Kasumi-1 (cell line): Measurements from ENCODE around the gene RGS7BP.

ENCODE experiments used
- DNase-seq, 2 experiments: peaks; one replicate each; lab custom pipeline; 2025; lab: John Stamatoyannopoulos, UW

The RGS7BP gene

DNA sequence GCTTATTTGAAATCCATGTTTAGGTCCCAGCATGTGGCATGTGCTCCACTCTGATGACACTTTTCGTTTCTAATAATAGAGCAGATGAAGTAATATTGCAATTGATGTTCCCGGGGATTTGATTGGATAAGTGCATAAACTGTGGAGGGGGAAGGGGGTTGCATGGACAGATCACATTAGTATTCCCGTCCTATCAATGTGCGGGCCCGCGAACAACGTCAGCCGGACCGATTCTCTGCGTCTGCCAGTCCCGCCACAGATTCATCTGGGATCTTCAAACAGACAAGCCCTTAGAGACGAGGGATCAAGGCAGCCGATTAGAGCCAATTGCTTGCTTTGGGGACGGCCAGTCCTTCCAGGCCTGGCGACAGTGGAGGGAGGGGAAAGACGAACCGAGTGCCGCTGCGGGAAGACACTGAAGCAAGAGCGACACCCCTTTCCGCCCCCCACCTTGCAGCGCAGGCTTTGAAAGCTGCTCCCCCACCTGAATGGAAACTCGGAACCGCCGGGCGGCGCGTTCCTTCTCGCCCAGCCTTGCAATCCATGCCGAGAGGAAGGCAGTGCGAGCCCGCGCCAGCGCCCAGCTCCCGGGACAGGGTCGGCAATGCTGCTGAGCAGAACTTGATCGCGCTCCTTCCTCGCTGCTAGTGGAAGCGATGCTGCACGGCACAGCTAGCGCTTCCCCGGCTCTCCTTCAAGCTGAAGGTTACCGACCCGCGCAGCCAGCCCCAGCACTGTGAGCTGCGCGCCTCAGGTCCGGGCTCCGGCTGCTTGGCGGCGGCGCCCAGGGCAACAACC, at the start of gene RGS7BP:
Gene RGS7BP (plus strand): TSS at position 247 of the 798 bp plus-strand sequence. CDS start 610 bp downstream, outside the sequence.
- DNase-seq = peak; percentile 14 to 29

DNA sequence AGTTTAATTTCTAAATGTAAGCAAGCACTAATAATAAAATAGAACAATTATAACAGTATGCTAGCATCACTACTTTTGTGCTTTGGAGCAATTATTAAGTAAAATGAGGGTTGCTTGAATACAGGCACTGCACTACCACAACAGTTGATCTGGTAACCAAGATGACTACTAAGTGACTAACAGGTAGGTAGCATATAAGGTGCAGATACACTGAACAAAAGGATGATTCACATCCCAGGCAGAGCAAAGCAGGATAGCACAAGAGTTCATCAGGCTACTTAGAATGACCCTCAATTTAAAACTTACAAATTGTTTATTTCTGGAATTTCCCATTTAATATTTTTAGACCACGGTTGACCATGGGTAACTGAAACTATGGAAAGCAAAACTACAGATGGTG, 48.0 kb upstream of the RGS7BP start:
- DNase-seq = no peak

GRCh38 chr5:64458948-64459347, 46.9 kb upstream of the RGS7BP start:
- no peak for DNase-seq

GRCh38 chr5:64462391-64462790, 43.4 kb upstream of the RGS7BP start:
- no peak for DNase-seq

GRCh38 chr5:64486163-64486562, 19.7 kb upstream of the RGS7BP start:
- DNase-seq = no peak

DNA sequence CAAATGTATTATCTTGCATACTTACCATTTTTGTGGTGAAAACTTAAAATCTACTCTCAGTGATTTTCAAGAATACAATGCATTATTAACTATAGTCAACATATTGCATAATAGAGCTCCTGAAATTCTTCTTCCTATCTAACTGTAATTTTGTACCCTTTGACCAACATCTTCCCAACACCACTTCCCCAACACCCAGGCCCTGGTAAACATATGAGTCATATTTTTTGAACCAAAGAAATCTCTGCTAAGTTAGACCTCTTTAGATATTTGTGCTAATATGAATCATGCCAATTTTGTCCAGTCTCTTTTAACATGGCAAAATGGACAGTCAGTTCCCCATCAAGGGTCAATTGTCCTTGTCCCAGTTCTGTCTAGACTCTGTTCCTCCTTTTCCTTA, 18.5 kb upstream of the RGS7BP start:
- no peak for DNase-seq

DNA sequence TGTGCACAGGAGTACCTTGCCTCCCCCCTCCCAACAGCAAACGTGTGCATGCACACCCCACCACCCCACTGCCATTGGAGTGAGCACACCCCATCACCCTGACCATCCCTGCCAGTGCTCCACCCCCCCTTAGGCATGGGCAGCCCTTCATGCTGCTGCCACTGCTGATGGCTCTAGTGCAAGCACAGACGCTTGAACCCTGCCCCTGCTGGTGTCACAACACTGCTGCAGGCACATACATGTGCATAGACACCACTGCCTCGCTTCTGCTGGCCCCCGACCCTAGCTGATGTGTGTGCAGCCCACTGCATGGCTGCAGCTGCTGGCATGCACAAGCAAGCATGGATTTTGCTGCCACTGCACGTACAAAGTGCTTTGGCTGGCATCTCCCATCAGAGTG, 16.0 kb upstream of the RGS7BP start:
- no peak for DNase-seq

GRCh38 chr5:64497386-64497785, 8.4 kb upstream of the RGS7BP start:
- DNase-seq = no peak

DNA sequence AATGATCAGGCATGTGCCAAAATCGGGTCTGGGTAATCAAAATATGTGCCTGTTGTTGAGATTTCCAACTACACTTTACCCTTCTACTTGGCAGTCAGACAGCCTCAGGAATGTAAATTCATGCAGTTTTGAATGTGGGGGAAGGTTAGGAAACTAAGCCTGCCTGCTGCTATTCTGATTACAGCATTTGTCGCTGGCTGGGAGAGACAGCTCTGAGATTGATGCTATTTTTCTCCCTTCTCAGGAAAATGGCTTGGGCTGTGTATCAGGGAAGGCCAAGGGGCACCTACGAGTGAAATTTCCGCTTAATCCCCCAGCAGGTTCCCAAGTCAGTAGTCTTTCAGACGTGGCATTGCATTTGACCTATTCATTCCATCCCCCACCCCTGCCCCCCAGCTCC, 3.6 kb upstream of the RGS7BP start:
- DNase-seq = no peak

DNA sequence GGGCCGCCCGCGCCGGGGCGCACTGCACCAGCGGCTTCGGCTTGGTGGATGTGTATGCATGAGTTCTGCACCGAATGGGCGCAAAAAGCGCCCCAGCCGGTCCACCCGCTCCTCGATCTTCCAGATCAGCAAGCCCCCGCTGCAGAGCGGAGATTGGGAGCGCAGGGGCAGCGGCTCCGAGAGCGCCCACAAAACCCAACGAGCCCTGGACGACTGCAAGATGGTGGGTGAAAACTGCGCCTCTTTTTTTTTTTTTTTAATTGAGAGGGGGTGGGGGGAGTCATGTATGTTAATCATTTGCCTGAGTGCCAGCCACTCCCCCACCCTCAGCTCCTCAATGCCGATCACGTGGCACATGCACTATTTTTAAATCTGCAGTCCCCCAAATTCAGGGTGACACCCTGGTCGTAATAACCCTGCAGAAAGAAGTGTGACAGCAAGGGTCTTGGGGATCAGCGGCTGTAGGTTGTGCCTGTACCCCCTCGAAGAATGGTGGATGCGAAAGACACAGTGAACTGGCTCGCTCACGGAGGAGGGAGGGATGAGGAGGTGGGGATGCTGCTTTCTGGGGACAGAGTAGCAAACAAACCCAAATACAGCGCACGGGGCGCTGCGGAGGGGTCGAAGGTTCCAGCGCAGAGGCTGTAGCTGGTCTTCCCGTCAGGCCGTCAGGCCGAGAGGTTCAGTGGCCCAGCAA, 900 bp downstream of the RGS7BP start:
- no peak for DNase-seq

DNA sequence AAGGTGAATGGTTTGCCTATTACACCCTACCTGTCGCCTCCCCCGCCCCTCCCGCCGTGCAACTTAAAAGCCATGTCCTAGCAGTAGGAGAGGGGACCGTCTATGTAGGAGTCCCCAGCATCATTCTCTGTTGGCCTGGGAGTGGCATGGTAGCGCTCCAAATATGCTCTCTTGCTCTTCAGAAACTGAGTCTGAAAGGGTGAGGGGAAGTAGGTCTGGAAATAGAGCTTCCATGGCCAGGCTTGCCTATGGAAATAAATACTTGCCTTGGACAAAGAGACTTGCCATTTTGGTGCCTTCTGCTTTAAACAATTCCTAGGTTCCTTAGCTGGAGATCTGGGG, 1.4 kb downstream of the RGS7BP start:
- no peak for DNase-seq

- no peak for DNase-seq
Observed at GRCh38 chr5:64509828-64510227, 4.0 kb downstream of the RGS7BP start.

DNA sequence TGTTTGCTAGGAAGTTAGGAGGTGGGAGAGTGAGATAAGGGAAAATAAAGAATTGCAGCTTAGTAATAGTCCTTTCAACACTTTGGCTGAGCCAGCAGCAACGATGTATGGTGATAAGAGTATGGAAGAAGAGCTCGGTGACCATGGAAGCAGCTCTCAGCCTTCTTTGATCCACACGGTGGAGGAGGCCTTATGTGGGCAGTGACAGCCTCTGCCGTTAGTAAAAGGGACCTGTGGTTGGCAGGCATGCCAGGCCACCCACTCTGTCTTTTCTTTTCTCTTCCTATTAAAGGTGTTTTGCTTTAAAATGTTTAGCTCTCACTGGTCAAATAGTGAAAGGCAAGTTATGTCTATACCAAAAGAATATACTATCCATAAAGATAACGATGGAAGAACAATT, 7.7 kb downstream of the RGS7BP start:
- no peak for DNase-seq

GRCh38 chr5:64514612-64515011, 8.8 kb downstream of the RGS7BP start:
- no peak for DNase-seq

DNA sequence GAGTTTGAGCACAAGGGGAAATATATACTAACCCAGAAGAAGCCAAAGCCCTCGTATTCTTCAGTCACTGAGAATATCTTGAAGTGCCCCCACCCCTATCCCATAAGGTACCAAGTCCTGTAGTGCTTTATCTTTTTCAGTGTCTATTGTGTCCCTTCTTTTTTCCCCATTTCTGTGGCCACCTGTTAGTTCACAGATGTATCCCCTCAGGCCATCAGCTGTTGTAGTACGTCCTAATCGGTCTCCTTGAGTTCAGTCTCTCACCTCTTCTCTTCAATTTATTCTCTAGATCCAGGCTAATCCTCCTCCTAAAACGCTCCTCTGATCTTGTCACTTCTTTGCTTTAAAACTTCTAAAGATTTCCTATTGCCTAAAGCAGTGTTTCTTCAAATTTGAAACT, 10.4 kb downstream of the RGS7BP start:
- DNase-seq = no peak

GRCh38 chr5:64518793-64519192, 13.0 kb downstream of the RGS7BP start:
- peak in 1 of 2 experiments; percentile 9 for DNase-seq

- DNase-seq = no peak
Observed at GRCh38 chr5:64519263-64519662, 13.4 kb downstream of the RGS7BP start.

DNA sequence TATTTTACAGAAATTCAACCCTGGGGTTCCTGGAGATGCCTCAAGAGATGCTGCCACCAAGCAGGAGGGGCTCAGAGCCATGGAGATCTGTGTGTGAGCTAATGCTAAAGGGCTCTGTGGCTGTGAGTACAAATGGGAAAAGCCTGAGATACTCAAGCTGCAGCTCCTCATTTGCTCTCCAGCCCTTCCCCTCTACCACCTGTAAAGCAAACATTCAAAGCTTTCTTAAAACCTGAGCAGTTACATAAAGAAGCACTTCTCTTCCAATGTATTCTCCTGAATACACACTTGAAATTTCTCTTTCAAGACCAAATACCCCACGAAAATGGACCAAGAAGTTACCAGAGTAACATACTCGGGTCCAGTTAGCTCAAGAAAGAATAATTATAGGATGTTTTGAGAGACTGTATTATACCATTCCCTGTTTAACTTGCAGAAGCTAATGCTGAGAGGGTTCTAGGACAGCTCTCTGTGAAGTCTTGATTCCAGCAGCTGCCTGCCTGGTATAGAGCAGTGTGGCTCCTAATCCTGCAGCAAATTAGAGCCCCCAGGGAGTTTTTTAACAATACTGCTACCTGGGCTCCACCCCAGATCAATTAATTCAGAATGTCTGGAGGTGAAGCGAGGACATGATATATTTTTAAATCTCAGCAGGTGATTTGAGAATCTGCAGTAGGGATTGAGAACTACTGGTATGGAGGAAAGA, 21.1 kb downstream of the RGS7BP start:
- no peak for DNase-seq

DNA sequence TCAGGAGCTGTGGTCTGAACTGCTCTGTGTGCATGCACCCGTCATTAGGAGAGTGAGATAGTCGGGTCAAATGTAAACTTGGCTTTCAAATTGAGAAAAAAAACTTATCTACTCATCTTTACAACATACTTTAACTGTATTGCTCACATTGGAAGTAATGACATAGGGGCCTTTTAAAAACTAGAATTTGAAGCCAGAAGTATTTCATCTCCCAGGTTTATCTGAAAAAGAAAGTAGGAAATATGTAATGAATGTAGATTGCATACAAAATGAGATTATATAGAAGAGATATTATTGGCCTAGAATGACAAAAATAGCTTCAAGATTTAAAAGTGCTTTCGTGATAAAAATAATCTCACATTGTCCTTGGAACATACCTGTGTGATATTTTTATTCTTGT, 24.3 kb downstream of the RGS7BP start:
- DNase-seq = no peak

DNA sequence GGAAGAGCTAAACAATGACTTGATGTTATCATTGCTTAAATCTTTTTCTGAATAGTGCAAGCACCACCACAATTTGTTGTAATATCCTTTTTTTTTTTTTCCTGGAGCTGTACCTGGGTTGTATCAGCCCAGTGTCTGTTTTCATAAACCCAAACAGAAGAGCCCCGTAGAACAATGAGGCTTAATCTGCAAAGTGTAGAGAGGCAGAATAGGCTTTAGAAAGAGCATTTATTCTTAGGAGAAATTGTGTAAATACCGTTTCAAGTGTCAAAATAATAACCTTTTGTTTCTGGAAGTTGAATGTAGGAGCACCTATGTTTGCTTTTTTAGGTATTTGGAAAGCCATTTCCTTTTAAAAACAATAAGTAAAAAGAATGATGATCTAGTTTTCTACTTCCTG, 26.4 kb downstream of the RGS7BP start:
- no peak for DNase-seq

GRCh38 chr5:64532657-64533056, 26.8 kb downstream of the RGS7BP start:
- no peak for DNase-seq

GRCh38 chr5:64534033-64534432, 28.2 kb downstream of the RGS7BP start:
- no peak for DNase-seq

DNA sequence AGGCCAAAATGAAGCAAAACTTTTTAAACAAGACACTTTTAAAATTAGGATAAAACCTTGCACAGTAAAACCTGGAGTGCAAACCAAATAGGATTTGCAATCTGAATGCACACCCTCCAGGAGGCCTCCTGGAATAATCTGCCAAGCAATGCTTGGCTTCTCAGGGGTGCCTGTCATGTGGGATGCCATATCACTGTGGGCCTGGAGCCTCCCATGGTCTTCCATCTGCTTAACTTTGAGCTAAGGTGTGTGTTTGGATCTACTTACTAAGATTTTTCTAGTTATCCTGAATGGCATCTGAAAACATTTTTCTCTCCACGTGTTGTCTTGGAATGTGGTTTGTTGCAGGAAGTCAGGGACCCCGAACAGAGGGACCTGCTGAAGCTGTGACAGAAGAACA, 52.1 kb downstream of the RGS7BP start:
- DNase-seq = no peak
